Effector CD4-positive, alpha-beta T cell (primary cell): ENCODE results near the gene SFXN5.
"Not testable (repeated sequence)": the region's sequence is repeated elsewhere in the genome, so short reads cannot be mapped to it uniquely, and the experiment has no call there.

Experiments
- DNase-seq: peaks from one replicate; pipeline ENCODE4 v3.0.0-alpha.2; 2020

SFXN5 gene

DNA sequence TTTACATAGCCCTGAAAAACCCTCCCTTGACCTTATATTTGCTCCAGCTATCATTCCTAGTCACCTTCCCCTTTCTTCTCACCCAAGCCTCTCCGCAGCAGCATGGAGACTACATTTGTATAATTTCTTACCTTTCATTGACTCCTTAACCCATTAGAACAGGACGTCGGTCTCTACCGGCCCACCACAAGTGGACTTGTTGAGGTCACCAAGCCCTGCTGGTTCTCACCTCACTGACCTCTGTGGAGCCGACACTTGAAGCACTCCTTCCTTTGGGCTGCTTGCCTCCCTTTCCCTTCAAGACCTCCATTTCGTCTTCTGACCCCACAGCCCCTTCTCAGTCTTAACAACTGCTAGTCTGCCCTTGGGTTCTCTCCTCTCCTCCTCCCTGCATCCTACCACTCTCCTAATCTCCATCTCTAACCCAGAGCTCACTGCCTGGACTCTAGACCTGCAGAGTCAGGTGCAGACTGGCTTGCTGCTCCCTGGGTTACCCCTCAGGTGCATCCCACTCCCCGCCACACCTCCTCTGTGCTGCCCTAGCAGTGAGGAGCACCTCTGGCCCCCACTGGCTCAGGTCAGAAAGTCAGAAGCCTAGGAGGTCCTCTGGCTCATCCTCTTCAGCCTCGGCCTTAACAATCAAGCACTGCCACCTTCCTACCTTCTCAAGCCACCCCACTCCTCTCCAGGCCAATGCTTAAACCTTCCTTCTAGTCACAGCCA lies 5.3 kb upstream of the SFXN5 start:
- DNase-seq: no peak

DNA sequence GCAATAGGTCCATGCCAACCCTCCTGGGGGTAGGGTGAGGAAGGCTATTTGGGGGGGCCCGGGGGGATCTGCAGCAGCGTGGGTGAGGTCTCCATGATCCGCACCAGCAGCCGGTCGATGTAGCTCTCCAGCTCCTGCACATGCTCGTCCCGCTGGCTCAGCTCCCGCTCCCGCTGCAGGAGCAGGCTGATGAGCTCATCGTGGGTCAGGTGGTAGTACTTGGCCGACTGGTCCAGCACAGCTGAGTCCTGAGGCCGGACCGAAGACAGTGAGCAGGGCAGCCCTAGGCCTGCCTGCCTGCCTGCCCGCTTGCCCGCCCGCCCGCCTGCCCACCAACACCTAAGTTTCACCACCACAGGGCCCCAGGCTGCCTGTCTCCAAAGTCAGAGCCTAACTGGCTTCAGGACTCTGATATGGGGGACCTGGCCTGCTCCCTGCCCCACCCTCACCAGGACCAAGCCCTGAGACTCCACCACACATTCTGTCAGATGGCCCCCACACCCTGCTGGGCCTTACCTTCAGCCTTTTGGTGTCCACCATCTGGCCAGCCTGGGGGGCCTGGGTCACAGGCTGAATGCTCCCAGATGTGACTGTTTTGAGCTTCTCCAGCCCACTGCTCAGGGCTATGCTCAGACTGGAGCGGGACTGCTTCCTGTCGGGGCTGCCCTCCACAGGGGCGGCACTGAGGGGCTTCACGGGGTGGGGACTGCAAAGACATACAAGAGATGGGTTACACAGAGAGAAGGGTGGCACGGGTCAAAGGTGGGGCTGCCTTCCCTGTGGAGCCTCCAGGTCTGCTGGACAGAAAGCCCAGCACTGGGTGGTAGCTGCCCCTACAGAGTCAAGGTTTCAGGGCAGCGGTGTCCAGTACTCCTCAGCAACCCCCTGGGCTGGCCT lies 4.2 kb upstream of the SFXN5 start:
- DNase-seq: no peak

DNA sequence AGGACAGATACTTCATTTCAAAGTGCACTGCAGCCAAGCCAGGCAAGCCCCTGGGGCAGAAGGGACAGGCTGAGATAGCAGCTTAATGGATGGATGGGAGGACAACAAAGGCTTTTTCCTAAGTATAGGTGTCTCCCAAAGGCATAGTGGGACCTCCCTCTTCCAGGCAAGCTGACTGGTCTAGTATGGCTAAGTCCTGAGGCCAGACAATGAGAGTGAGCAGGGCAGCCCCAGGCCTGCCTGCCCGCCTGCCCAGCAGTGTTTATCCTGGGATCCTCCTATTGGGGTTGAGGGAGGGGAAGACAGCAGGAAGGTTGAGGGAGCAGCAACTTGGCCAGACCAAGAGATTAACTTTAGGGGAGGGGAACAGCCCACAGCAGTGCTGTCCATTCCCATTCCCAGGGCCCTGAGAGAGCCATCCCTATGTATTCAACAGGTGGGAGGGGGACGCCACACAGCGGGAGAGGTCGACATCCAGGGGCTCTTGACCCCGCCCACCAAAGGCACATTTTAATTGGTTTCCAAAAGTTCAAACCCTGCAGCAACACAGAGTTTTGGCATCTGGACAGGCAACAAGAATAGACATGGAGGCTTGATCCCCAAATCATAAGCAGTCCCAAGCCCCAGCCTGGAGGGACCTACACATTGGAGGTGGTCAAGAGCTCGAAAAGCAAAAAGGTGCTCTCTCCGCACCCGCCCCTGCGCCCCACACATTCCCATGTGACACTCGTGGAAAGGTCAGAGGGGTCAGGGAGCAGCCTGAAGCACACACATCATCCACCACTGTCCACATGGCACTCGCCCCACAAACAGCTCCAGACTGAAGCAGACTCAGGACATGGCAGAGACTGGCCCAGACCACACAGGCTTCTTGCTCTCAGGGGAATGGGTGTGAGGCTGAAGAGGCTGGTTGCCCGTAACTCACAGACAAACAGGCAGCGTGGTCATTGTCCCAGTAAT lies 2.9 kb upstream of the SFXN5 start:
- DNase-seq: no peak

DNA sequence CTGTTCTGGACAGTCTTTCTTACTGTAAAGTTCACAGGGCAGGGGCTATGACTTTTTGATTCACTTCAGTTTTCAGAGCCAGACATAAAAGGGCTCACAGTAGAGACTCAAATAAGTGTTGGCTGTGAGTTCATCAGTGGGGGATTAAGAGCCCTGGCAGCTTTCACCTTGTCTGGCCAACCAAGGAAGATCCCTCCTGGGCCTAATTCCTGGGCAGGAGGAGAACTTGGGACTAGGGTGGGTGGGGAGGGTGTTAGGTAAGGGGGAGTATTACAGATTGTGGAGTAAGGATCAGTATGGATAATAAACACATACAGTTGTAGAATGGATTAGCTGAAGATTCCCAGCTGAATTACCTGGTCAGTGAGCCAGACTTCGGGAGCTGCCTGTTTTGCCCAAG lies 904 bp upstream of the SFXN5 start:
- DNase-seq: no peak

DNA sequence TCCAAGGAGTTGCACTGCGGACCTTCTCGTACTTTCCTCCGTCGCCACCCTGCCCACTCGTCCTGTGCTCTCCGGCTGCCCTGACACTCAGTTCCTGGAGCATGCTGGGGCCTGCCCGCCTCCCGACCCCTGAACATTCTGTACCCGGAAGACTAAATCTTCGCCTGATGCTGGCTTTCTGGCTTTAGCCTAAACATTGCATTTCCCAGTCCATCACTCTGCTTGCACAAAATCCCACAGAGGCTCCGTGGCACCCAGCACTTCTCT lies 550 bp upstream of the SFXN5 start:
- no peak for DNase-seq

DNA sequence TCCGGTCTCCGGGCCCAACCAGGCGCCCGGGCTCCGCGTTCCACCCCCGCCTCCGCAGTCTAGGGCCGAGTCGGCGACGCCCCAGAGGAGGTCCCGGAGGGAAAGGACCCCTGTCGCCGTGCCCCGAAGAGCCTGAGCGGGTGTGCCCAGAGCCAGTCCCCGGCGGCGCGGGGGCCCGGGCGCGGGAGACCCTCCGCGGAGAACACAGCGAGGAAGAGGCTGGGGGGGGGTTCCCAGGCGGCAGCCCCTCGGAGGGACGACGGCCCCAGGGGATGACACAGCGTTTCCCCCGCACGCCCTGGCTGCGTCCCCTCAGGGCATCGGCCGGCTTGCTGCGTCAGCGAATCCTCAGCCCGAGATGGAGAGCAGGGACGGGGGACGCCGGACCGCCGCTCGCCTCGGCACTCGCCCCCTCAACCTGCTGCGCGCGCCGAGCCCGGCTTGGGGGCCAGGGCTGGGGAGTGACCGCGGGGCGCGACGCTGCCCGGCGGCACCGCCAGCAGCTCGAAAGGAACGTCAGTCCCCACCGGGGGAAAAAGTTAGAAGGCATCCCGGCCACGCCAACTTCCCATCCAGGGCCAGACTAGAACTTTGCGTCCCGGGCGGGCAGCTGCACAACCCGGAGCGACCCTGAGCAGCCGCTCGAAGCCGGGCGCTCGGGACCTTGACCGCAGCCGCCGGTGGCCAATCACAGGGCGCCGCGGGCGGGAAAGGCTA lies 711 bp downstream of the SFXN5 start:
- DNase-seq: peak; percentile 31

DNA sequence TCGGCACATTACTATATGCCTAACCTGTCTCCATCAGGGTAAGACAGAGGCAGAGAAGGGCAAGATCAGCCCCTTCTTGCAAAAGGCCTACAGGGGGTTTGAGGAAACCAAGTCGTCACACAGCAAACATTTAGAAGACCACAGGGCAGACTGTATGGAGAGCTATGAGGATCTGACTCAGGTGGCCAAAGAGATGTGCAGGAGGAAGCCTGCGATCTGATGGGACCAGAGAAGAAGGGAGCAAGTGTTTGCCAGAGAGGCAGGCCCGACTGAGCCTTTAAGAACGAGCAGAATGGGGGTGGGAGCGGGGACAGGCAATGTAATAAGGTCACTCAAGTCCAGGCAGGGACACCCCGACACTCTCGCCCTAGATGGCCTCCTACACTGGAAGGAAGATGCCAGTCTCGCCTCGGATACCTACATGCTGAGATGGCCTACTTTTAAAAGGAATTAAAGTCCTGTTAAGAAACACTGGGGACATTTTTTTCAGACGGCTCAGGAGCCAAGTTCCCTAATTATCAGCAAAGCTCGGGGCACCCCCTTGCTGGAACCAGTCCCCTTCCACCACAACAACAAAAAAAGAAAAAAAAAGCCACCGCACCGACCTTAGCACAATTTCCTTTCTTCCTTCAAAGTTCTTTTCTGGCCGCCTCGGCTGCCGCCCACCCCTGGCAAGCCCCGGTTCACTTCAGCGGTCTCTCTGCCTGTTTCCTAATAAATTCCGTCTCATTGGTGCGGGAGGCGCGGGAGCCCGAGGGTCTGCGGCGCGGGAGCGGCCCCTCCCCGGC lies 1.5 kb downstream of the SFXN5 start:
- no peak for DNase-seq

DNA sequence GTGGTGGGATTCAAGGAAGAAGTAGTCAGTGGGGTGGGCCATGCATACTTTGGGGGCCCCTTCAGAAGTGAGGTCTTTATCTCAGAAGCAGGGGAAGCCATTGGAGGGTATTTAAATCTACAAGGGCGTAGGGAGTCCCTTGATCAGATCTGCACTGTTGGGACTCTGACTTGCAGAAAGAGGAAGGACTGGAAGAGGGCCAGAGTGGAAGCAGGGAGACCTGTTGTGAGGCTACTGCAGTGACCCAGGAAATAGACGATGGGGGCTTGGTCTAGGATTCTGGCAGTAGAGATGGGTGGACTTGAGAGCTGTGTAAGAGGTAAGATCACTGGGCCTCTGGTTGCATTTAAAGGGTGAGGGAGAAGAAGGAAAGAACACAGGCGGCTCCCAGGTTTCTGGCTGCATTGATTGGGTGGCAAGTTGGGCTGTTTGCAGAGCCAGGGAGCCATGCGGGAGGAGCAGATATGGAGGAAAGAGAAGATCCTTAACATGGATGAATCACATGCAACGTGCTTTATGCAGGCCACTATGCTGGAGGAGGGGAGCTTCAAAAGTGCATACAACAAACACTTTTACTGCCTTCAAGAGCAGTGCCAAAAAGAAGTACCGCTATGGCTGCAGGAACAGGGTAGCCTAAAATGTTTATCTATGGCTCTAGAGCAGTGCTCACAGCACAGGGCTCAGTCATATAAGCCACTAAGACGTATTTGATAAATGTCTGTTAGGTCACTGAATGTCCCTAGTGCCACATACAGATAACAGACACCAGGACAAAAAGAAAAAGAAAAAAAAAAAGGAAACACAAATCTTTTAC lies 2.3 kb downstream of the SFXN5 start:
- DNase-seq: no peak

DNA sequence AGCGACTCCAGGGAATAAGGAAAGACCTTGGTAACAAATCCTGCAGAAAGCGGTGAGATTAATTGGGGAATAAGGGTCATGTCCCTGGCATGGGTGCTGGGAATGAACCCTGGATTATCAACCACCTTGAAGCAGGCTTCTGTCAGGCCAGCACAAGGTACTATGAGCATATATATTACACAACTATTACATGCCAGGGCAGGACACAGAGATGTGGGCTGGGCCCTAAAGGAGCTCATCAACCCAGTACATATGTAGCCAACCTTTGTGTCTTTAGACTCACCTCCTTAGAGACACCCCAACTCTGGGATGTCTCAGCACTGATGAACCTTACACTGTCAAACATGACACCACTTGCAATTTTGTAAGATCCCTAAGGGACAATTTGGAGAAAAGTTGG lies 3.4 kb downstream of the SFXN5 start:
- DNase-seq: no peak

DNA sequence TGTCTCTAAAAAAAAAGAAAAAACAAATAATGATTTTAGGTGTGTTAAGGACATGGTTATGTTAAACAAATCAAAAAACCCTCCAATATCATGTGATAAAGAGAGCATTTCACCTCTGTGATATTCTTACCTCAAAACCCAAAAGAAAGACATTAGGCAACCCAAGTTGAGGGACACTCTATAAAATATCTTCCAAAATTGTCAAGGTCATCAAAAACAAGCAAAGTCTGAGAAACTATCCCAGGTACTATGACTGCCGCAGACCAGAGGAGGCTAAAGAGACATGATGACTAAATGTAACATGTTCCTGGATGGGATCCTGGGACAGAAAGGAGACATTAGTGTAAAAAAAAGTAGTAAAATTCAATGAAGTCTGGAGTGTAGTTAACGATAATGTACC lies 4.5 kb downstream of the SFXN5 start:
- no peak for DNase-seq

DNA sequence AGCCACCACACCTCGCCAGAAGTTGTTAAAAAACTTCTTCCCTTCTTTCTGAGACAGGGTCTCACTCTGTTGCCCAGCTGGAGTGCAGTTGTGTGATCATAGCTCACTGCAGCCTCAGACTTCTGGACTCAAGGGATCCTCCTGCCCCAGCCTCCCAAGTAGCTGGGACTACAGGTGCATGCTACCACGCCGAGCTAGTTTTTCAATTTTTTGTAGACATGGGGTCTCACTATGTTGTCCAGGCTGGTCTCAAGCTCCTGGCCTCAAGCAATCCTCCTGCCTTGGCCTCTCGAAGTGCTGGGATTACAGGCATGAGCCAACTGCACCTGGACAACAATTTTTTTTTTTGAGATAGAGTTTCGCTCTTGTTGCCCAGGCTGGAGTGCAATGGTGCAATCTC lies 6.4 kb downstream of the SFXN5 start:
- DNase-seq: not testable (repeated sequence)

DNA sequence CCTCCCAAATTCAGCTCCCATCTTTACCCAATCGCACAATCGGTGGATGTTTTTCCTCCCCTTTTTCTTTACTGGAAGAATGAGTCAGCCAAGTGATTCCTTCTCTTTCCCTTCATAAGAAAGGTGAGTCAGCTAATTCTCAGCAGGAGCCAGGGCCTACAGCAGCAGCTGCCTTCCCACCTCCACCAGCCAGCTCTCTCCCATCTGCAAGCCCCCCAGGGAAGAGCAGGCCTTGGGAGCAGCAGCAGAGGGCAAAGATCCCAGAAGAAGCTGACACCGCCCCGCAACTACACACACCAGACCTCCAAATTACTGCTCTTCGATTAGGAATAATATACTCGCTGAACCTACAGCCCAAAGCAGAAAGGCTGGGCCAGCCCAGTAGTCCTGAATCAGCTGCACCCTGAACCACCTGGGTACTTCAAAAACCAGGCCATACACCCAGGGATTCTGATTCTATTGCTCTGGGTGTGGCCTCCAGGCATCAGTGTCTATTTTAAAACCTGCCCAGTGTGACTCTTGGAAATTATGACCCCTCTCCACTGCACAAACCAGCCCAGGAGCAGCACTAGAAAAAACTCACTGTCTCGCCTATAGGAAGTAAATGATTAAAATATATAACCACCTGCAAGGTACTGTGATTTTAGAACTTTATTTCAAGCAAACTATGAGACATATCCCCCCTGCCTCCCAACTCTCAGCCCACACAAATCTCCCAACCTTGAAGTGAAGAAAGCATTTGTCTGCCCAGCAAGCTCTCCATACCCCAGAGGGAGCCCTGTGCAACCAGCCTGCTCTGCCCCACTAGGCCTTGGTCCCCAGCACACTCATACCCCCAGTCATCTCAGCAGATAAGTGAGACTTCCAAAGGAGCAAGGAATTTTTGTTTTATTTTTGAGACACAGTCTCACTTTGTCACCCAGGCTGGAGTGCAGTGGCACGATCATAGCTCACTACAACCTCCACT lies 7.3 kb downstream of the SFXN5 start:
- no peak for DNase-seq

DNA sequence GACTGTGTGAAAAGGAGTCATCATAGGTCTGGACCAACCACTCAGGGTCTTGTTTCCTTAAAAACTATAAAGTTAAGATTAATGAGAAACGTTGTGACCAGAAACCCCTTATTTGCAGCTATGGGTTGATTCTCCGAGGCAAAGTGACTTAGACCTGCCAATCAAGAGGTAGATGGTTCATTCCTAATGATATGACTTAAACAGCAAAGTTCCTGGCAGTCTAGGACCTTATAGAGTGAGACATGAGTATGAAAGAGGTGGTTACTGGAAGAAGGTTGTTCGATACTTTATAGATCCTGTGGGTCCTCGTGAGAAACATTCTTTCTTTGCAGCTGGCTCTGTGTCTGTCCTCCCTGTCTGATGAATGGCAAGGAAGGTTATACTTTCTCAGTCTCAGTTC lies 8.0 kb downstream of the SFXN5 start:
- DNase-seq: no peak

DNA sequence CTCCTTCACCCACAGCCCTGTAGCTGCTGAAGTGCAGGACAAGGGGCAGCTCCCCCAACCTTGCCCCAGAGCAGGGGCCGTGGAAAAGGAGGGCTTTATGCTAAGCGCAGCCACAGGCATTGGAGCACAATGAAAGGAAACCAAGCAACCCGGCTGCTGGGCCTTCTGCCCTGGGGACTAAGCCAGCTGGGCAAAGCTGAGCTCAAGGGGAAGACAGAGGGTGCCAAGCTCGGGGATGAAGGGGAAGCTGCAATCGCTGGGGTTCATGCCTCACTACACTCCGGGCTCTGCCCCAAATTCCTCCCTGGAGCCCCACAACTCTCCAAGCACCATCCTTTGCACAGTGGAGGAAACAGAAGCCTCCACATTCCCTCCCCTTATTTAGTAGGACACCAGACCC lies 12.4 kb downstream of the SFXN5 start:
- DNase-seq: no peak

DNA sequence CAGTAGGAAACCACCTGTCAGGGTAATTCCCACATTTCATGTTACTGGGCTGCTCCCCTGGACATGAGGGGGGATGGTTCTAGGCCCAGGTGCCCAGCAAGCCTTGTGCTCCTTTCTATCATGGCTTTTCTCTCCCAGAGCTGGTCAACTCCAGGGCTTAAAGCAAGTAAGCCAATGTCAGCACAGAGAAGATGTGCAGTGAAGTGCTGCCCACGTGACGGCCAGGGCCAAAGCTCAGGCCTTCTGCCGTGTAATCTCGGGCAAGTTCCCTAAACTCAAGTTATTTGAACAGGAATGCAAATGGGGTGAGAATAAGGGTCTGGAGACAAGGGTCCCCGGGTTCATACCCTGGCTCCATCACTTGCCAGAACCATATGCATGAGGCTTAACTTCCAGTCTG lies 16.5 kb downstream of the SFXN5 start:
- DNase-seq: no peak

DNA sequence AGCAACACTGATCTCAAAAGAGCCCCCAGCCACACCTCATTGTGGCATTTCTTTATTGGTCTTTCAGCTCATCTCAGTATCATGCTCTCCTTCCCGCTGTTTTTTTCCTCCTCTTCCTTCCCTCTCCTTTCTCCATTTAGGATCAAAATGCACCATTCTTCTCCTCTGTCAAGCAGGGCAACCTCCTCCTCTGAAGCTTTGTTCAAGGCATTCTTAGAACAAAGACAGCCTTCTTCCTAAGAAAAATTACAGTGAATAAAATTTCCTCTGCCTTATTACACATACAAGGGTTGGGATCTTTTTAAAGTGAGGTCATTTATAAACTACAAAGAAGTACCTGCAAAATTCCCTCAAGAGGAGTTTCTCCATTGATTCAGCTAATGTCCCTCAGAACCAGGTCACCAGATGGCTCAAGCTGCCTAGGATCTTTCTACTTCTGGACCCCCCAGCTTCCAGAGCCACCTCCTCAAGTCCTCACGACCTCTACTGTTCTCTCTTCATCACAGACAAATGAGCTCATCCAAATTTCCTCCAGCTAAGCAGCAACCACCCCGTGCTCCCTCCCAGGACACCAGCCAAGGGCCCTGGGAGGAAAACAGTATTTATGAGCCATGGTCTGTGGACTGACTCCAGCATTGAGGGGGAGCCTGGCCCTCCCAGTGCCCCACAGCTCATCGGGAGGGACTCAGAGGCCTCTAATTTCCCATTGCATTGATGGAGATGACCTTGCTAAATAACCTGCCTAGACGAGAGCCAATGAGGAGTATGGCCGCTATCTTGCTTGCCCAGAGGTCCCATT lies 18.0 kb downstream of the SFXN5 start:
- DNase-seq: no peak

DNA sequence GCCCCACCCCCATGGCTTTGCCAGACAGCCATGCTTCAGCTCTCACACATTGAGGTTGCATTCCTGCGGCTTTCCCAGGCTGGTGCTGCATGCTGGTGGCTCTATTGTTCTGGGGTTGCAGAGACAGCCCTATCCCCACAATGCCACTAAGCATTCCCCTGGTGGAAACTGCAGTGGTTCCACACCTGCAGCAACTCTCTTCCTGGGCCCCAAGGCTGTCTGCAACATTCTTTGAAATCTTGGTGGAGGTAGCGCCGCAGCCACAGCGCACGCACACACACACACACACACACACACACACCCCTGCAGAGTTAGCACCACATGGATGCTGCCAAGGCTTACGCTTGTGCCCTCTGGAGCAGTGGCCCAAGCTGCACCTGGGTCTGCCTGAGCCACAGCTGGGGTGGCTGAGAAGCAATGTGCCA lies 21.4 kb downstream of the SFXN5 start:
- no peak for DNase-seq

DNA sequence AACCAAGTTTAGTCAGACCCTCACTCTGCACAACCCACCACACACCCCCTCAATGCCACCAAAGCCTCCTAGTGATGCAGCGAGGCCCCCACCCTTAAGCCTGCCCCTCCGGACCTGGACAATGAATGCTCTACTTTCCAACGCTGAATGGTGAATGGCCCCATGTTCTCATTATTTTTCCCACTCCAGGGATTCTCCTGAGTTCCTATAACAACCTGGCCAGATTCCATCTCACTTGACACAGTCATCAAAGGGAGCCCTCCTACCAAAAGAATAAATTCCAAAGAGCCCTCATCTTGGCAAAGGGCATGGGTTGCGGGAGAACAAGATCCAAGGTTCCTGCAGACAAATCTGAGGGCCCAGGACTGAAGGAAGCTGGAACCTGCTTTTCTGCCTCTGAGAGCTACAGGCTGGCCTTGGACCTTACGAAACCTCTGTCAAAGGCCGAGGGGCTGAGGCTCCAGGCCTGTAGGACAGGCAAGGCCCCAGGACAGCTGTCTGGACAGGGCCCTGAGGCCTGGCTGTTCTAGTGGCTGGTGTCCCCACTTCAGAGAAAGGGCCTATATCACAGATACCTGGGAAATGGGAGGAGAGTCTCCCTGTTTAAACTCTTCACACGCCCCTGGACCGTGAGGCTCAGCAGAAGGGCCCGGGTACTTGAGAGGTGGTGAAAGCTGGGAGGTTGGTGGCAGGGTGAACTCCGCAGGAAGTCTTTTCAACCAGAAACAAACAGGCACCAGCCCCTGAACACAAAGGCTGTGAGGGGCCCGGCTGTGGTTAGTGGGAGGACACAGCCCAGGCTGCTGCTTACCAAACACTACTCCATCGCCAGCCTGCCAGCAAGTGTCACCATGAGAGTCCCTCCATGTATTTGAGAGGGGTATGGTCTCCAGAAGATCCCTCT lies 27.3 kb downstream of the SFXN5 start:
- DNase-seq: no peak
